HG02678 (cell line): ENCODE data around the gene AMOTL2.

Source experiments
- ATAC-seq: cut with Tn5 transposase; IDR thresholded peaks from one replicate; pipeline ENCODE4 v1.9.1; 2021; ENCODE audit warnings: mild to moderate bottlenecking, moderate library complexity; ENCODE audit not compliant: unreplicated experiment

AMOTL2 gene

GRCh38 chr3:134366928-134367811 is 7.1 kb downstream of the AMOTL2 start:
- ATAC-seq, result no peak

DNA sequence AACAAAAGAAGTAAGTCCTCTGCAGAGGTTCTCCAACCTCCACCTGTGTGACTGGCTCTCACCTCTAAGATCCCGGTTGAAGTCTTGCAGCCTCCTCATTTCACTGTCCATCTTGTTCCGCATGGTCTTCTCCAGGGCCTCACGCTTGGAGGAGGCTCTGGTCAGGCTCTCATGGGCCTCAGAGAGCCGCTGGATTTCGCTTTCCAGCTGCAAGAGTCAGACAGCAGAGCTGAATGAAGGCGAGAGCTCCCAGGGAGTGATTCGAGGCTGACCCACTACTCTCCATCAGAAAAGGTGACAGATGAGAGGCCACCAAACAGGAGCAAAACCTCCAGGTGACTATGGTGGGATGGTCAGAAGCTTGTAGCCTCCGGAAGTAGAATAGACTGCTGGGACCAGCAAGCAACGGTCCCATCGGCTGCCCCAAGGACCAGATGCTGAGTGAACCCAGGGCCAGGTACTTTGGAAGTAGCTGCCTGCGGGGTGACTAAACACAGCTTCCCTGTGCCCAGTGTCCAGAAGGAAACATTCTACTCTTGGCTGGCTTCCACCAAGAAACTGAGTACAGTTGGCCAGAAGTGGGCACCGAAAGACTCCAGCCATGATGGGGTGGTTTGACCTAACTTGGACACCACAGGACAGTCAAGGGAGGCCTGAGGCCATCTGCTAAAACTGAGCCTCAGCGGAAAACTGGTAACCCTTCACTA is 7.9 kb downstream of the AMOTL2 start:
- ATAC-seq, result no peak

GRCh38 chr3:134365766-134366065 is 8.5 kb downstream of the AMOTL2 start:
- no peak for ATAC-seq

DNA sequence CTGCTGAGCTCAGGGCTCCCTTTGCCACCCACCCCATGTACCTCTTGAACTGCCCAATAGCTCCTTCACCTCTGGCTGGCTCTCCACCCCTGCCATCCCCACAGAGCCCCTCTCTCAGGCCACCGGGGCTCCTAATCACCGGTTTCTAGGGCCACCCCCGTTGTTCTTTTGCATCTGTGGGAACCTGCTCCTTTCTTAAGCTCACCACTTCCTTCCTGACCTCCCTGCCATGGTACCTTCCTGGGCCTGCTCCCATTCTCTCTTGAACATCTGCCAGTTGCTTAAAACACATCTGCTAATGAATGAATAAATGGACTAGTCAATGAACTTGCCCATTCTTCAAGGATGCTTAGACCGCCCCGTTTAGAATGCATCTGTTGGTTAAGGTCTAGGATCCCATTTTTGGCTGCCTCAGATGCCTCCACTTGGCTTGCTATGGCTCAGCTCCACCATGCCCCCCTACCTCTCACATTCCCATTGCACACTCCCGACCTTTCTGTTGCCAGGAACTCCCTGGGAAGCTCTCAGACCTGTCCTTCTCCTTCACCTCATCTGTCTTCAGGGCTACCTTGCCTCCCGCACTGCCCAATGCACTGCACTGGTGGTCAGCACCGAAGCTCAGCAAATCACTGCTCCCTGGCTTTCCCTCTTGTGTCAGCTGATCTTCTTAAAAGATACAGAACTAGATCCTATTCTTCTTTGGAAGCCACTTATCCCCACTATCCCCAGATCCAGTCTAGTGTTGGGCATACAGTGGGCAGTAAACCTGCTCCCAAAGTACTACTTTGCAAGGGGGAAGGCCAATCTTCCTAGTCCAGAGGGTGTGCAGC is 9.1 kb downstream of the AMOTL2 start:
- ATAC-seq, result no peak

DNA sequence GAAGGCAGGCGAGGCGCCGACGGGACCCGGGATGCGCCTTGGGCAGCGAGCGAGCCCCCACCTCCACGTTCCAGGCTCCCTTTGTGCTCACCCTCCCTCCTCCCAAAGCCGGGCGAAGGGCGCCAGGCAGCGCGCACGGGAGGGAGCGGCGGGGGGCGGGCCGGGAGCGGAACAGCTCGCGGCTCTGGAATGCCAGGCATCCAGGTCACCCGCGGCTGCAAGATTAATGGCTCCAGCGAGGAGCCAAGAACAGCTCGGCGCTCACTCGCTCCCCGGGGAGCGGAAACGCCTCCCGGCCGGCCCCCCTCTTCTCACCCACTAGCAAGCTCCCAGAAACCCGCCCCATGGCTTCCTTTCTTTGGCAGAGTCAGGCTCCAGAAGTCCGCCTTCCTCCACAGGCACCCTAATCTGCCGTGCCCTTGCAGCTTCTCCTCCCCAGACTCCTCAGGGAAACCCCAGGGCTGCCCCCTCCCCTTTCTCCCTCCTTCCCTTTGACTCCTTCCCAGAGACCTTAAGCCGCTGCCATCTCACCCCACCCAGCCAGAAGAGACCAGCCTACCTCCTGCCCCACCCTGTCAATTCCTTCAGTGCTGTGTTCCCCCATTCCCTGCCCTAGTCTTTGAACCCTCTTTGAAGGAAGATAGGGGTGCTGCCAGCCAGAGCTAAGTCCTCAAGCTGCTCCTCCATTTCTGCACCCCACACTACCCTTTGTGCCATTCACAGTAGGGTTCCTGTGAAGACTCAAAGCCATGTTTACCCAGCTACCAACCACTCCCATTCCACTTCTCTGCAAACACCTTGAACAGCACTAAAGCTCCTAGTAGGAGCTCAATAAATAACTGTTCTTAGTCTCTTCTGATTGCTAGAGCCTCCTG is 9.9 kb downstream of the AMOTL2 start:
- ATAC-seq, result no peak

GRCh38 chr3:134363381-134363755 is 10.9 kb downstream of the AMOTL2 start:
- ATAC-seq, result no peak

DNA sequence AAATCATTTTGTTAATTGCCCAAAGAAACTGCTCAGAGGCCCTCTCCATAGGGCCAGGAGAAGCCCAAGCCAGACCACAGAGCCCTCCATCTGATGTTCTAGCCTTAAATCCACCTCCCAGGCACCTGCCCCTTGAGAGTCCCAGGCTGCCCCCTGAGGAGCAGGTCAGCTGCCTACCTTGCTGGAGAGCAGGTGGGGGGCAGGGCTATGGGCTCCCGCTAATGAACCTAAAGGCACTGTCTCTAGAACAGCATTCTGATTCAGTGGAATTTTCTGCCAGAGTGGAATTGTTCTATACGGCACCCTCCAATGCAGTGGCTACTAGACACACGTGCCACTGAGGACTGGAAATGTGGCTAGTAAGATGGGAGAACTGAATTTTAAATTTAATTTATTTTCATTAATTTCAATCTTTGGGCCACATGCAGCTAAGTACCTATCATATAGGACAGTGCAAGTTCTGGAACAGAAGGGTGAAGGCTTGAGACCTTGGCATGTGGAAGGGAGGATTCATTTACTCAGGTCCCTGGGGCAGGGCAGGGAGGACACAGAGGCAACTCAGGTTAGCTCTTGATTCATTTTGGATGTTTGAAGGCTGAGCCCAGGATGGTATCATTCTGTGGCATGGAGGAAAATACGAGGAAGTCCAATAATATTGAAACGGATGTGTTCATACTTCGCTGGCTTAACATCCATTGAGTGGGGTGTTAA is 11.4 kb downstream of the AMOTL2 start:
- ATAC-seq, result no peak

GRCh38 chr3:134362221-134362620 is 12.0 kb downstream of the AMOTL2 start:
- no peak for ATAC-seq

- no peak for ATAC-seq
These were observed 12.9 kb downstream of the AMOTL2 start for GRCh38 chr3:134361162-134361835.

DNA sequence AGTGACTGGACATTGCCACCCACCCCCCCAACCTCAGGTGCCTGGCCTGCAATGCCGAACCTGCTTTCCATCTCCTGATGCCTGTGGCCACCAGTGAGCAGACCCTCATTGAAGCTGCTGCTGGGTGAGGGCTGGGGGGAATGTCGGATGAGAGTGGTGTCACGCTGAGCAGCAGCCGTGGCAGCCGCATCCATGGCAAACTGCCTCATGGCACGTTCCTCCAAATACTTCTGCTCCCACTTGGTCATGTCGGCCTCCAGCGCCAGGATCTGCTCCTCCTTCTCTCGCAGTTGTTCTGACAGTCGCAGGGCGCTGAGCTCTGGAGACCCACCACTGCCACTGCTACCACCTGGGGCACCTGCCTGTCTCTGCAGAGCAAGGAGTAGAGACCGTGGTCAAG is 14.2 kb downstream of the AMOTL2 start:
- no peak for ATAC-seq

- ATAC-seq, result no peak
These were observed 14.9 kb downstream of the AMOTL2 start for GRCh38 chr3:134359121-134360010.

DNA sequence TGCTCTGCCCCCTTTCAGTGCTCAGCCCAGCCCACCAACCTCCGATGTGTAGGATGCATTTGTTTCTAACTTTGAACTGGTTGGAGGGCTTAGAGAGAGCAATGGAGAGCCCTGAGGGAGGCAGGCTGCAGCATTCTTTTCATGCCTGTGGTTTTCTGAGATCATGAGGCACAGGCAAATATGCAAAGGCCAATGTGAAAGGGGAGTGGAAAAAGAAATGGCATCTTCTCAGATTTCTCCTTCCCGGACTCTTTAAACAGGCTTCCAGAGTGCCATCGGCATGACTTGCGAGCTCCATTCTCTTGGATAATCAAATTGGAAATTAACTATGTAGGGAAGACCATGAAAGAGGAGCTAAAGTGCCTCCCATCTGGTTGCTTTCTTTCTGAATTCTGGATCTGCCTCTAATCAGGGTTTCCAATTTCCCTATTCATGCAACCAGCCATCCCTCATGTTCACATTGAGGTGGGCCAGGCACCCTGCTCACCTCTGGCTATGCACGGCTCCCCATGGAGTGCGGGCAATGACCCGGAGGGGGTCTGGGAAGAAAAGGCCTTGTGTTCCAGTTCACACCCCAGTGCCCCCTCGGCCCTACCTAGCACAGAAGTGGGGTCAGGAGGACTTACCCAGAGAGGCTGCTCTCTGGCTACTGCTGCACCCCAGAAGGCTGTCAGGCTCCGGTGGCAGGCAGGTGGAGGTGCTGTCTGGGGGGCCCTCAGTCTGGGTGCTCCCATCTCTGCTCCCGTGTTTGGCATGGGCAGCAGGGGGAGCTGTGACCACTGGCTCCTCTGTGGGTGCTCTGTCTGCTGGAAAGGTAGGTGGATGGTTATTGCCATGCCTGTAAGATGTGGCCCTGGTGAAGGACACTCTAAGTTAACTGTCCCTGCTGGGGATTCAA is 16.1 kb downstream of the AMOTL2 start:
- no peak for ATAC-seq

- ATAC-seq, result no peak
These were observed 16.9 kb downstream of the AMOTL2 start for GRCh38 chr3:134357261-134357913.

GRCh38 chr3:134356411-134357040 is 17.7 kb downstream of the AMOTL2 start:
- no peak for ATAC-seq

- ATAC-seq, result no peak
These were observed 18.8 kb downstream of the AMOTL2 start for GRCh38 chr3:134355416-134355815.

DNA sequence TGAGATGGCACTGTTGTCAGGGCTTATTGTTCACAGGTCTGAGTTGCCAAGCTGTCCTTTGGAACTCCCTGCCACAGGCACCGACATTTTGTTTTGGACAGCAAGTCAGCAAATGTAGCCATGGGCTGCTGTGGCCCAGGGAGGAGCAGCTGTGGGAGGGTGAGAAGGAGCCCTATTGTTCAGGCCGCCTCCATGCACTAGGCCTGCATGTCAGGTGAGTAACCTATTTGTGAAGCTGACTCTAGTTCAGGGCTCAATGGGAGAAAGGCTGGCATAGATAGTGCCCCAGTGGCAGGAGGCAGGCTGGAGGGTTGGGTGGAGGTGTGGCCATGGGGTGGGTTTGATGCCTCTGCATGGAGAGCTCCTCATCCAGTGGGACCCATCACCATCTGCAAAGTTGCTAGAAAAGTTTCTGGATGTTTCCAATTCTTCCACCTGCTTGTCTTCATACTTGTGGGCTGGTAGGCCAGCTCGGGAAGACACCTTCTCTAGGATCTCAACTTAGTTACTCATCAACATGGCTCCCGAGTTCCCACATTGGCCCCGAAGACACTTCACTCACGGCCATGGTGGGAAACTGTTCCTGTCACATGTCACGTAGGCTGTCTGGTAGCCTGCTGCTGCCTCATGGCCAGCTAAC is 19.5 kb downstream of the AMOTL2 start:
- no peak for ATAC-seq
